HL-60 (cell line): ENCODE data around the gene STK24.

ENCODE experiments used
- POLR2AphosphoS5 ChIP-seq: IDR thresholded peaks from 2 replicates; pipeline ENCODE4 v1.6.1; 2012; ENCODE audit warnings: low read depth
- SPI1 ChIP-seq: IDR thresholded peaks from 2 replicates; pipeline ENCODE4 v1.6.1; 2012; ENCODE audit warnings: low read depth, mild to moderate bottlenecking, borderline replicate concordance
- TF ChIP-seq, protein P1 (sequence below): IDR thresholded peaks from one replicate; pipeline ENCODE4 v1.5.1; 2011; ENCODE audit warnings: low read length, control low read depth, inconsistent platforms; ENCODE audit not compliant: insufficient read depth

GRCh38 chr13:98522371-98522770 is 54.5 kb downstream of the STK24 start:
- TF ChIP-seq, protein P1, sequence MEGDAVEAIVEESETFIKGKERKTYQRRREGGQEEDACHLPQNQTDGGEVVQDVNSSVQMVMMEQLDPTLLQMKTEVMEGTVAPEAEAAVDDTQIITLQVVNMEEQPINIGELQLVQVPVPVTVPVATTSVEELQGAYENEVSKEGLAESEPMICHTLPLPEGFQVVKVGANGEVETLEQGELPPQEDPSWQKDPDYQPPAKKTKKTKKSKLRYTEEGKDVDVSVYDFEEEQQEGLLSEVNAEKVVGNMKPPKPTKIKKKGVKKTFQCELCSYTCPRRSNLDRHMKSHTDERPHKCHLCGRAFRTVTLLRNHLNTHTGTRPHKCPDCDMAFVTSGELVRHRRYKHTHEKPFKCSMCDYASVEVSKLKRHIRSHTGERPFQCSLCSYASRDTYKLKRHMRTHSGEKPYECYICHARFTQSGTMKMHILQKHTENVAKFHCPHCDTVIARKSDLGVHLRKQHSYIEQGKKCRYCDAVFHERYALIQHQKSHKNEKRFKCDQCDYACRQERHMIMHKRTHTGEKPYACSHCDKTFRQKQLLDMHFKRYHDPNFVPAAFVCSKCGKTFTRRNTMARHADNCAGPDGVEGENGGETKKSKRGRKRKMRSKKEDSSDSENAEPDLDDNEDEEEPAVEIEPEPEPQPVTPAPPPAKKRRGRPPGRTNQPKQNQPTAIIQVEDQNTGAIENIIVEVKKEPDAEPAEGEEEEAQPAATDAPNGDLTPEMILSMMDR, result no peak
- no peak for TF ChIP-seq SPI1
- no peak for TF ChIP-seq POLR2AphosphoS5
